ENCODE measurements around the gene CTTNBP2. TPM values are rescaled to one million over a fixed set of nuclear protein-coding genes. Genes with fewer than 3 reads are reported as not detected.

Gene CTTNBP2
- polyA plus RNA-seq, 1 of the 3 experiments (the other 2 are of a cell fraction): not detected

DNA sequence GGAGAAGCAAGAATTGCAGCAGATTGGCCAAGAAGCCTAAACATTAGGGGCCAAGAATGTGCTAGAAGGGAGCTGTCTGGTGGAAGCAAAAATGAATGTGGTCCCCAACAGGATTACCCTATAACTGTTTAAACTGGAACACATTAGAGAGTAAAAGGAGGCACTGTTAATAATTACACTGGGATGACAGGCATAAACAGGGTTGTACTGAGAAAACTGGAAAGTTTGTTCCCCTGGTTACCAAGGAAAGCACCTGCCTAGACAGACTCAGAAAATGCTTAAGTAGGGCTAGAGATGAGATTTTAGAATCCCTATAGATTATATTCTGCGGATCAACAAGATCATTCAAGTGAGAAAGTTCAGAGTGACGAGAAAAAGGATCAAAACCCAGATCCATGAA lies 100.8 kb downstream of the CTTNBP2 start:
- H3F3A ChIP-seq (replicated peaks; ENCODE audit: insufficient read depth): no peaks in the 10 kb centered on the region
- H3K4me3 ChIP-seq (ENCODE audit: low read depth in 2 of 2, low read length in 1 of 2): no peak overlapping the region
- POLR2A ChIA-PET: no interaction called here
- no peaks in the 10 kb centered on the region for H3K9me3 ChIP-seq
- CTCF ChIA-PET: interaction anchor here (0.8 kb wide), 1 partner anchor 21 kb away, joined by 3 read pairs; no protein-coding TSS in a partner anchor
- no peaks in the 10 kb centered on the region for H3K36me3 ChIP-seq (replicated peaks in 1 of 2; ENCODE audit: control insufficient read depth in 1 of 2, insufficient read depth in 2 of 2, low read length in 1 of 2)
- H3K79me2 ChIP-seq (ENCODE audit: insufficient read depth): no peaks in the 10 kb centered on the region
- no peak for TF ChIP-seq ELF1 (IDR thresholded peaks at IDR 0.05)
- no peak for TF ChIP-seq YY1 (IDR thresholded peaks at IDR 0.05; ENCODE audit: low read depth)
- no peak for TF ChIP-seq RXRA (IDR thresholded peaks at IDR 0.05; ENCODE audit: borderline replicate concordance, low read depth)
- TF ChIP-seq, protein P1, sequence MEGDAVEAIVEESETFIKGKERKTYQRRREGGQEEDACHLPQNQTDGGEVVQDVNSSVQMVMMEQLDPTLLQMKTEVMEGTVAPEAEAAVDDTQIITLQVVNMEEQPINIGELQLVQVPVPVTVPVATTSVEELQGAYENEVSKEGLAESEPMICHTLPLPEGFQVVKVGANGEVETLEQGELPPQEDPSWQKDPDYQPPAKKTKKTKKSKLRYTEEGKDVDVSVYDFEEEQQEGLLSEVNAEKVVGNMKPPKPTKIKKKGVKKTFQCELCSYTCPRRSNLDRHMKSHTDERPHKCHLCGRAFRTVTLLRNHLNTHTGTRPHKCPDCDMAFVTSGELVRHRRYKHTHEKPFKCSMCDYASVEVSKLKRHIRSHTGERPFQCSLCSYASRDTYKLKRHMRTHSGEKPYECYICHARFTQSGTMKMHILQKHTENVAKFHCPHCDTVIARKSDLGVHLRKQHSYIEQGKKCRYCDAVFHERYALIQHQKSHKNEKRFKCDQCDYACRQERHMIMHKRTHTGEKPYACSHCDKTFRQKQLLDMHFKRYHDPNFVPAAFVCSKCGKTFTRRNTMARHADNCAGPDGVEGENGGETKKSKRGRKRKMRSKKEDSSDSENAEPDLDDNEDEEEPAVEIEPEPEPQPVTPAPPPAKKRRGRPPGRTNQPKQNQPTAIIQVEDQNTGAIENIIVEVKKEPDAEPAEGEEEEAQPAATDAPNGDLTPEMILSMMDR (IDR thresholded peaks at IDR 0.05): no peak
- TF ChIP-seq, protein P2, sequence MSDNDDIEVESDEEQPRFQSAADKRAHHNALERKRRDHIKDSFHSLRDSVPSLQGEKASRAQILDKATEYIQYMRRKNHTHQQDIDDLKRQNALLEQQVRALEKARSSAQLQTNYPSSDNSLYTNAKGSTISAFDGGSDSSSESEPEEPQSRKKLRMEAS (IDR thresholded peaks at IDR 0.05; ENCODE audit: low read depth): no peak
- TF ChIP-seq TCF12 (IDR thresholded peaks at IDR 0.05): no peak
- TF ChIP-seq, protein P3, sequence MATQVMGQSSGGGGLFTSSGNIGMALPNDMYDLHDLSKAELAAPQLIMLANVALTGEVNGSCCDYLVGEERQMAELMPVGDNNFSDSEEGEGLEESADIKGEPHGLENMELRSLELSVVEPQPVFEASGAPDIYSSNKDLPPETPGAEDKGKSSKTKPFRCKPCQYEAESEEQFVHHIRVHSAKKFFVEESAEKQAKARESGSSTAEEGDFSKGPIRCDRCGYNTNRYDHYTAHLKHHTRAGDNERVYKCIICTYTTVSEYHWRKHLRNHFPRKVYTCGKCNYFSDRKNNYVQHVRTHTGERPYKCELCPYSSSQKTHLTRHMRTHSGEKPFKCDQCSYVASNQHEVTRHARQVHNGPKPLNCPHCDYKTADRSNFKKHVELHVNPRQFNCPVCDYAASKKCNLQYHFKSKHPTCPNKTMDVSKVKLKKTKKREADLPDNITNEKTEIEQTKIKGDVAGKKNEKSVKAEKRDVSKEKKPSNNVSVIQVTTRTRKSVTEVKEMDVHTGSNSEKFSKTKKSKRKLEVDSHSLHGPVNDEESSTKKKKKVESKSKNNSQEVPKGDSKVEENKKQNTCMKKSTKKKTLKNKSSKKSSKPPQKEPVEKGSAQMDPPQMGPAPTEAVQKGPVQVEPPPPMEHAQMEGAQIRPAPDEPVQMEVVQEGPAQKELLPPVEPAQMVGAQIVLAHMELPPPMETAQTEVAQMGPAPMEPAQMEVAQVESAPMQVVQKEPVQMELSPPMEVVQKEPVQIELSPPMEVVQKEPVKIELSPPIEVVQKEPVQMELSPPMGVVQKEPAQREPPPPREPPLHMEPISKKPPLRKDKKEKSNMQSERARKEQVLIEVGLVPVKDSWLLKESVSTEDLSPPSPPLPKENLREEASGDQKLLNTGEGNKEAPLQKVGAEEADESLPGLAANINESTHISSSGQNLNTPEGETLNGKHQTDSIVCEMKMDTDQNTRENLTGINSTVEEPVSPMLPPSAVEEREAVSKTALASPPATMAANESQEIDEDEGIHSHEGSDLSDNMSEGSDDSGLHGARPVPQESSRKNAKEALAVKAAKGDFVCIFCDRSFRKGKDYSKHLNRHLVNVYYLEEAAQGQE (IDR thresholded peaks at IDR 0.05; ENCODE audit: low read depth, low read length): no peak
- no peak for TF ChIP-seq EP300 (IDR thresholded peaks at IDR 0.05; ENCODE audit: borderline replicate concordance in 1 of 2, low read depth in 1 of 2, low read length in 1 of 2)
- no peak for TF ChIP-seq FOSL2 (IDR thresholded peaks at IDR 0.05; ENCODE audit: borderline replicate concordance, low read depth)
- no peak for TF ChIP-seq SIN3A (IDR thresholded peaks at IDR 0.05; ENCODE audit: borderline replicate concordance, low read depth, low read length)
- TF ChIP-seq, protein P4, sequence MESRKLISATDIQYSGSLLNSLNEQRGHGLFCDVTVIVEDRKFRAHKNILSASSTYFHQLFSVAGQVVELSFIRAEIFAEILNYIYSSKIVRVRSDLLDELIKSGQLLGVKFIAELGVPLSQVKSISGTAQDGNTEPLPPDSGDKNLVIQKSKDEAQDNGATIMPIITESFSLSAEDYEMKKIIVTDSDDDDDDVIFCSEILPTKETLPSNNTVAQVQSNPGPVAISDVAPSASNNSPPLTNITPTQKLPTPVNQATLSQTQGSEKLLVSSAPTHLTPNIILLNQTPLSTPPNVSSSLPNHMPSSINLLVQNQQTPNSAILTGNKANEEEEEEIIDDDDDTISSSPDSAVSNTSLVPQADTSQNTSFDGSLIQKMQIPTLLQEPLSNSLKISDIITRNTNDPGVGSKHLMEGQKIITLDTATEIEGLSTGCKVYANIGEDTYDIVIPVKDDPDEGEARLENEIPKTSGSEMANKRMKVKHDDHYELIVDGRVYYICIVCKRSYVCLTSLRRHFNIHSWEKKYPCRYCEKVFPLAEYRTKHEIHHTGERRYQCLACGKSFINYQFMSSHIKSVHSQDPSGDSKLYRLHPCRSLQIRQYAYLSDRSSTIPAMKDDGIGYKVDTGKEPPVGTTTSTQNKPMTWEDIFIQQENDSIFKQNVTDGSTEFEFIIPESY (IDR thresholded peaks at IDR 0.05; ENCODE audit: borderline replicate concordance, low read depth): no peak
- H3K9ac ChIP-seq: no peak overlapping the region
- H3K9me2 ChIP-seq: no peaks in the 10 kb centered on the region
- H3K27ac ChIP-seq (ENCODE audit: low read depth in 2 of 2, low read length in 1 of 2): no peak overlapping the region
- no peaks in the 10 kb centered on the region for H4K20me1 ChIP-seq (ENCODE audit: insufficient read depth)
- DNase-seq: no peak
- H3K4me2 ChIP-seq: no peak overlapping the region
- H3K4me1 ChIP-seq (ENCODE audit: control insufficient read depth in 1 of 2, insufficient read depth in 2 of 2, low read depth in 1 of 2, low read length in 1 of 2): no peaks in the 10 kb centered on the region
- 9% methylated on average over 2 of the region's 2 CpGs for WGBS (ENCODE audit: low lambda C conversion rate)
- H3K27me3 ChIP-seq (ENCODE audit: insufficient read depth): peaks cover 4% of the 10 kb centered on the region; the same call in 1 of the 2 replicates
- H2AFZ ChIP-seq (ENCODE audit: low read depth): no peak overlapping the region
